Esophagus mucosa (tissue), 1 donor: ENCODE results near the gene HEATR1. TPM values are rescaled to one million over a fixed set of nuclear protein-coding genes. Genes with fewer than 3 reads are reported as not detected.
"Not testable (repeated sequence)": the region's sequence is repeated elsewhere in the genome, so short reads cannot be mapped to it uniquely, and the experiment has no call there.

Experiments
- ATAC-seq: fragments of 200-7000 bp; cut with Tn5 transposase; one replicate; pipeline ENCODE4 v1.9.1; 2020
- total RNA-seq: library from RNA; stranded (reverse); gene quantifications from one replicate; pipeline ENCODE4 v1.2.4, GENCODE V29; 2023
- donor health status: DM: yes; HTN: yes; CAD: no.

Gene HEATR1
- total RNA-seq, 1 donor from 2014 or later = 25.1 TPM

- ATAC-seq = peak; percentile 31
Measured at GRCh38 chr1:236507022-236507700, 97.2 kb downstream of the HEATR1 start.

GRCh38 chr1:236504338-236504737, 100.0 kb downstream of the HEATR1 start:
- ATAC-seq = not testable (repeated sequence)

GRCh38 chr1:236502972-236503639, 101.2 kb downstream of the HEATR1 start:
- peak; percentile 45 for ATAC-seq

- ATAC-seq = no peak
Measured at GRCh38 chr1:236502579-236502971, 101.7 kb downstream of the HEATR1 start.

- no peak for ATAC-seq
Measured at GRCh38 chr1:236501093-236501492, 103.2 kb downstream of the HEATR1 start.

Other genes starting within 250 kb of the HEATR1 start
- 4.3 TPM for gene EDARADD, start 210.2 kb downstream of the HEATR1 start, total RNA-seq
- 30.1 TPM for gene LGALS8, start 80.5 kb downstream of the HEATR1 start, total RNA-seq
- 0.24 TPM for gene ACTN2, start 82.0 kb upstream of the HEATR1 start, total RNA-seq
- 11.3 TPM for gene MTR, start 190.8 kb upstream of the HEATR1 start, total RNA-seq